ENCODE data around the gene KLLN. TPM values are rescaled to one million over a fixed set of nuclear protein-coding genes. Genes with fewer than 3 reads are reported as not detected.

Gene KLLN
- total RNA-seq, 2 donors from 2014 or later, result 0.14 TPM

DNA sequence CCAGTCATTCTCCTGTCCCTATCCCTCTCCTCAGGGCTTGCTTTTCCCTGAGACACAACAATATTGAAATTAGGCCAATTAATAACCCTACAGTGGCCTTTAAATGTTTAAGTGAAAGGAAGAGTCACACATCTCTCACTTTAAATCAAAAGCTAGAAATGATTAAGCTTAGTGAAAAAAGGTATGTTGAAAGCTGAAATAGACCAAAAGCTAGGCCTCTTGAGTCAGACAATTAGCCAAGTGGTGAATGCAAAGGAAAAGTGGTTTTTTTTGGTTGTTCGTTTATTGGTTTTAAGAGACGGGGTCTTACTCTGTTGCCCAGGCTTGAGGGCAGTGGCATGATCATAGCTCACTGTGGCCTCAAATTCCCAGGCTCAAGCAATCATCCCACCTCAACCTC, 35.7 kb downstream of the KLLN start:
- Histone ChIP-seq H3K4me3 (no peak overlapping the region), H3K27me3 (replicated peaks; ENCODE audit: insufficient read depth) (no peaks in the 10 kb centered on the region), H3K9me3 (no peaks in the 10 kb centered on the region), H3K27ac (no peak overlapping the region), H3K36me3 (no peaks in the 10 kb centered on the region), H3K4me1 (ENCODE audit: control insufficient read depth in 1 of 2, low read depth in 2 of 2) (no peaks in the 10 kb centered on the region)
- ATAC-seq (ENCODE audit: insufficient number of reproducible peaks, low FRiP score, low read depth) (no peak), DNase-seq (ENCODE audit: low spot score) (no peak)
- TF ChIP-seq, protein P1, sequence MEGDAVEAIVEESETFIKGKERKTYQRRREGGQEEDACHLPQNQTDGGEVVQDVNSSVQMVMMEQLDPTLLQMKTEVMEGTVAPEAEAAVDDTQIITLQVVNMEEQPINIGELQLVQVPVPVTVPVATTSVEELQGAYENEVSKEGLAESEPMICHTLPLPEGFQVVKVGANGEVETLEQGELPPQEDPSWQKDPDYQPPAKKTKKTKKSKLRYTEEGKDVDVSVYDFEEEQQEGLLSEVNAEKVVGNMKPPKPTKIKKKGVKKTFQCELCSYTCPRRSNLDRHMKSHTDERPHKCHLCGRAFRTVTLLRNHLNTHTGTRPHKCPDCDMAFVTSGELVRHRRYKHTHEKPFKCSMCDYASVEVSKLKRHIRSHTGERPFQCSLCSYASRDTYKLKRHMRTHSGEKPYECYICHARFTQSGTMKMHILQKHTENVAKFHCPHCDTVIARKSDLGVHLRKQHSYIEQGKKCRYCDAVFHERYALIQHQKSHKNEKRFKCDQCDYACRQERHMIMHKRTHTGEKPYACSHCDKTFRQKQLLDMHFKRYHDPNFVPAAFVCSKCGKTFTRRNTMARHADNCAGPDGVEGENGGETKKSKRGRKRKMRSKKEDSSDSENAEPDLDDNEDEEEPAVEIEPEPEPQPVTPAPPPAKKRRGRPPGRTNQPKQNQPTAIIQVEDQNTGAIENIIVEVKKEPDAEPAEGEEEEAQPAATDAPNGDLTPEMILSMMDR (IDR thresholded peaks at IDR 0.05), result no peak

DNA sequence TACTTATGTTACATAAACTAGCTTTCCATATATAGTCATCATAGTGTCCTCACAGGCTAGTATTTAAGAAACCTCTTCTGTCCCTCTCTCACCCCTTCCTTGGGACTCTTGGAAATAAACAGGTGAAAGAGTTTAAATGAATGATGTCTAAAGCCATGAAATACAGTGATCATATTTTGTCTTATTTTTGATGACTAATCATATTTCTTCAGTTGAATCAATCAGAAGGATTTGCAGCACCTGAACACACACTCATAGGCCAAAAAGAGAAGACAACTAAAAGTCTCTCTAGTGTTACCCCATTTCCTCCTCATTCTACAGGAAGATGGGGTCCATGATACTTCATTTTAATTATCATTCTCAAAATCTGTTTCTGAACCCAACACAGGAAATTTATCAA, 36.7 kb downstream of the KLLN start:
- no peaks in the 10 kb centered on the region for H3K27me3 ChIP-seq (replicated peaks; ENCODE audit: insufficient read depth)
- H3K36me3 ChIP-seq, result no peaks in the 10 kb centered on the region
- no peaks in the 10 kb centered on the region for H3K4me1 ChIP-seq (ENCODE audit: control insufficient read depth in 1 of 2, low read depth in 2 of 2)
- no peak overlapping the region for H3K27ac ChIP-seq
- TF ChIP-seq, protein P1 (IDR thresholded peaks at IDR 0.05), result no peak
- no peak for DNase-seq (ENCODE audit: low spot score)
- H3K4me3 ChIP-seq, result no peak overlapping the region
- no peaks in the 10 kb centered on the region for H3K9me3 ChIP-seq
- ATAC-seq (ENCODE audit: insufficient number of reproducible peaks, low FRiP score, low read depth), result no peak

DNA sequence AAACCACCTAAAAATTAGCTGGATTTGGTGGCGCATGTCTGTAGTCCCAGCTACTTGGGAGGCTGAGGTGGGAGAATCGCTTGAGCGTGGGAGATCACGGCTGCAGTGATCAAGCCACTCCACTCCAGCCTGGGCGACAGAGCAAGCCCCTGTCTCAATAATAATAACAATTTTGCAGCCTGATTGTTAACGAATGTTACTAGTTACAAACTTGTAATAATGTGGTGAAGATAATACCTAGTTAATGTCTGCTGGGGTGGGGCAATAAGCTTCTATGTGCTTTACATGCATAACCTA, 44.1 kb downstream of the KLLN start:
- no peak overlapping the region for H3K27ac ChIP-seq
- no peaks in the 10 kb centered on the region for H3K36me3 ChIP-seq
- no peaks in the 10 kb centered on the region for H3K9me3 ChIP-seq
- no peaks in the 10 kb centered on the region for H3K27me3 ChIP-seq (replicated peaks; ENCODE audit: insufficient read depth)
- TF ChIP-seq, protein P1 (IDR thresholded peaks at IDR 0.05), result no peak
- DNase-seq (ENCODE audit: low spot score) (no peak), ATAC-seq (ENCODE audit: insufficient number of reproducible peaks, low FRiP score, low read depth) (no peak)
- peaks cover 14 to 20% of the 10 kb centered on the region in 2 donors for H3K4me1 ChIP-seq (ENCODE audit: control insufficient read depth in 1 of 2, low read depth in 2 of 2)
- no peak overlapping the region for H3K4me3 ChIP-seq

DNA sequence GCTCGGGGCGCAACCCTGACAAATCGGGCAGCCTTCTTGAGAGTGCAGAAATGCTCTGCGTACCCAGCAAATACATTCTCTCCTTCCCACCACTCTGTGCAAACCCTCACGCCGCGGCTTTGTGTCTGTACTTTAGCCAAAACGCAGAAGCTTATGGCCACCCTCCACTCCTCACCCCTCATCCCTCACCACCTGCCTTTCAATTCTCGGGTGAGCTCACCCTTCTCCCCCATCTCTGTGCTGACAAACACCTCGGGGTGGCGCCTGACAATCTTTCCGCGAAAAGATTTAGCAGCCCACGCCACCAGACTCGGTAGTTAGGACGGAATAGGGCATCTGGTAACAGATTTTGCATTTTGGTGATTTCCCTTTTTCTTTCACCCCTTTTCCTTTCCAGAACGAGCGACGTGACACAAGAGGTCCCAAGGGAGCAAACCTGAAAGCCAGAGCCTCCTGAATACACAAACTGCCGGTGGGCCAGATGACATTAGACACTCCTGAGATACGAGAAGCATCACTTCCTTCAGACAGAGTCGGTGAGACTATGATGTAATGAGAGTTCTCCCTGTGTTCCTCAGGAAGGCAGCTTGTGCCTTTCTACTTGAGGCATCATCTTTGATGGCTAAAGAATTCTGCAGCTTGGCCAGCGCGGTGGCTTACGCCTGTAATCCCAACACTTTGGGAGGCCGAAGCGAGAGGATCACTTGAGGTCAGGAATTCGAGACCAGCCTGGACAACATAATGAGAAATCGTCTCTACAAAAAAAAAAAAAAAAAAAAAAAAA, 44.6 kb downstream of the KLLN start:
- DNase-seq (ENCODE audit: low spot score), result no peak
- Histone ChIP-seq H3K9me3 (no peaks in the 10 kb centered on the region), H3K27ac (peak overlapping the region; percentile 74 to 76), H3K27me3 (replicated peaks; ENCODE audit: insufficient read depth) (no peaks in the 10 kb centered on the region), H3K36me3 (no peaks in the 10 kb centered on the region), H3K4me3 (peak overlapping the region; percentile 94), H3K4me1 (ENCODE audit: control insufficient read depth in 1 of 2, low read depth in 2 of 2) (peaks cover 14 to 20% of the 10 kb centered on the region in 2 donors)
- ATAC-seq (ENCODE audit: insufficient number of reproducible peaks, low FRiP score, low read depth), result no peak
- TF ChIP-seq, protein P1 (IDR thresholded peaks at IDR 0.05), result no peak

DNA sequence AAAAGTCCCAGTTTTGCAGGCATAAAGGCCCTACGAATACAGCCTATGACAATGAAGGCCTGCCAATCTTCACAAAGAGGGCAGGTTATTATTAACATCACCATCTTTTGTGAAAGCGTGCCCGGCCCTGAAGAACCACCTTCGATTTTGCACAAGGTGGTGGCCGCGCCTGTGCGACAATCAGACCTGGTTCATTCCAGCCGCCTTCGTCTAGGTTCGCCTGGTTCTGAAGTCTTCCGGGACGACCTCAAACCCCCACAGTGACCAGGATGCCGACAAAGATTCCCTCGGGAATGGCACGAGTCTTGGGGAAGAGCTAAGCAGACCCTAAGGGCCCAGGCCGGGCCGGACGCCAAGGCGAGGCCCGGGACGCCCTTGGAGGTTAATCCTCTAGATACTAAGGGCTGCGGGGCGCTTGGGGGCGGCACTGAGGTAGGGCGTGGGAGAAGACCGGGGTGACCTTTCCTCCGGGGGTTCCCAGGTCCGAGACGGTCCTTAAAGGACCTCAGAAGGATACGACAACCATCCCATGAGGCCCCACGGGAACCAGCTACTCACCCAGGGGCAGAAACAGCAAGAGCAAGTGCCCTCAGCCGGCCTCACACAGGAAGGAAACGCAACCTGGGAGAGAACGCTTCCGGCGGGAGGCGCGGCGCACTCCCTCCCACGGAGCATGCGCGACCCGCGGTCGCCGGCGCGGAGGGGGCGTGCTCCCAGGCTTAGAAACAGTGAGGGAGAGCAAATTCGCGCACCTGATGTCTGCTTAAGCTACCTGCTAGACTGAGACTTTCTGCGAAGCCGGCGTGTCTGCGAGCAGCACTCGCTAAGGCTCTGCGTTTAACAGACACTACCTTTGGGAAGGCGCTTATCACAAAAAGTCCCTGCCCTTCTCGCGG, 45.5 kb downstream of the KLLN start, which contains the start of gene ATAD1:
TSS of gene ATAD1 (minus strand) at position 618 of the 896 bp plus-strand sequence. CDS start 3,627 bp downstream, outside the sequence.
- H3K36me3 ChIP-seq, result no peaks in the 10 kb centered on the region
- no peaks in the 10 kb centered on the region for H3K27me3 ChIP-seq (replicated peaks; ENCODE audit: insufficient read depth)
- H3K4me3 ChIP-seq, result peak within 1 kb of the TSS; percentile 94
- H3K4me1 ChIP-seq (ENCODE audit: control insufficient read depth in 1 of 2, low read depth in 2 of 2), result peaks cover 14 to 20% of the 10 kb centered on the region in 2 donors
- no peaks in the 10 kb centered on the region for H3K9me3 ChIP-seq
- TF ChIP-seq, protein P1 (IDR thresholded peaks at IDR 0.05), result no peak
- H3K27ac ChIP-seq, result peak within 1 kb of the TSS; percentile 74 to 76
- DNase-seq (ENCODE audit: low spot score) (peak; percentile 46), ATAC-seq (ENCODE audit: insufficient number of reproducible peaks, low FRiP score, low read depth) (peak; percentile 67)
